Measurements from ENCODE around the gene KDM2A. TPM values are rescaled to one million over a fixed set of nuclear protein-coding genes. Genes with fewer than 3 reads are reported as not detected.

KDM2A gene
- total and polyA plus RNA-seq, 4 donors: 30.6 to 102 (median 63.2) TPM

- TF ChIP-seq CTCF (IDR thresholded peaks at IDR 0.05; ENCODE audit: control extremely low read depth, extremely low read depth): no peak
- no peaks in the 10 kb centered on the region for H3K27me3 ChIP-seq (ENCODE audit: control insufficient read depth in 3 of 3, insufficient read depth in 3 of 3, low read length in 2 of 3)
- DNase-seq (no peak), ATAC-seq (ENCODE audit: insufficient read depth, low FRiP score) (no peak)
- 95% methylated on average over 28 to 29 of the region's 29 CpGs for WGBS, 2 donors
- peaks cover 0 to 25% (median 7%) of the 10 kb centered on the region in 5 donors for H3K4me1 ChIP-seq (ENCODE audit: control insufficient read depth in 5 of 5, insufficient read depth in 5 of 5, low read length in 5 of 5)
- no peak overlapping the region for H3K4me3 ChIP-seq
- peaks cover 0 to 4% (median 0%) of the 10 kb centered on the region in 4 donors for H3K9me3 ChIP-seq (ENCODE audit: control insufficient read depth in 4 of 4, insufficient read depth in 3 of 4, low read length in 3 of 4)
- no peak overlapping the region for H3K27ac ChIP-seq (ENCODE audit: low read depth in 1 of 2, low read length in 1 of 2)
- no peak overlapping the region for H3K9ac ChIP-seq (ENCODE audit: insufficient read depth in 1 of 2, low read length in 2 of 2)
- peaks cover 0 to 43% (median 22%) of the 10 kb centered on the region in 4 donors for H3K36me3 ChIP-seq (ENCODE audit: control insufficient read depth in 4 of 4, insufficient read depth in 4 of 4, low read length in 4 of 4)
Measured at GRCh38 chr11:67299471-67300191, 180.6 kb downstream of the KDM2A start.

GRCh38 chr11:67300256-67300755 is 181.2 kb downstream of the KDM2A start:
- no peak for DNase-seq
- WGBS, 2 donors: 94 to 95% methylated on average over 13 of the region's 13 CpGs

GRCh38 chr11:67300756-67301312 is 181.8 kb downstream of the KDM2A start:
- Histone ChIP-seq H3K4me1 (ENCODE audit: control insufficient read depth in 5 of 5, insufficient read depth in 5 of 5, low read length in 5 of 5) (peaks cover 0 to 28% (median 7%) of the 10 kb centered on the region in 5 donors), H3K9ac (ENCODE audit: insufficient read depth in 1 of 2, low read length in 2 of 2) (no peak overlapping the region), H3K36me3 (ENCODE audit: control insufficient read depth in 4 of 4, insufficient read depth in 4 of 4, low read length in 4 of 4) (peaks cover 0 to 32% (median 18%) of the 10 kb centered on the region in 4 donors), H3K4me3 (no peak overlapping the region), H3K27ac (ENCODE audit: low read depth in 1 of 2, low read length in 1 of 2) (no peak overlapping the region), H3K9me3 (ENCODE audit: control insufficient read depth in 4 of 4, insufficient read depth in 3 of 4, low read length in 3 of 4) (no peaks in the 10 kb centered on the region), H3K27me3 (ENCODE audit: control insufficient read depth in 3 of 3, insufficient read depth in 3 of 3, low read length in 2 of 3) (no peaks in the 10 kb centered on the region)
- 92% methylated on average over 22 of the region's 22 CpGs for WGBS, 2 donors
- no peak for TF ChIP-seq CTCF (IDR thresholded peaks at IDR 0.05; ENCODE audit: control extremely low read depth, extremely low read depth)
- DNase-seq (no peak), ATAC-seq (ENCODE audit: insufficient read depth, low FRiP score) (no peak)

More at GRCh38 chr11:67300256-67300755, 181.2 kb downstream of the KDM2A start:
- no peak for TF ChIP-seq CTCF (IDR thresholded peaks at IDR 0.05; ENCODE audit: control extremely low read depth, extremely low read depth)
- no peak for ATAC-seq (ENCODE audit: insufficient read depth, low FRiP score)
- Histone ChIP-seq H3K27me3 (ENCODE audit: control insufficient read depth in 3 of 3, insufficient read depth in 3 of 3, low read length in 2 of 3) (no peaks in the 10 kb centered on the region), H3K27ac (ENCODE audit: low read depth in 1 of 2, low read length in 1 of 2) (no peak overlapping the region), H3K9ac (ENCODE audit: insufficient read depth in 1 of 2, low read length in 2 of 2) (no peak overlapping the region), H3K9me3 (ENCODE audit: control insufficient read depth in 4 of 4, insufficient read depth in 3 of 4, low read length in 3 of 4) (peaks cover 0 to 4% (median 0%) of the 10 kb centered on the region in 4 donors), H3K36me3 (ENCODE audit: control insufficient read depth in 4 of 4, insufficient read depth in 4 of 4, low read length in 4 of 4) (peaks cover 0 to 38% (median 21%) of the 10 kb centered on the region in 4 donors), H3K4me3 (no peak overlapping the region), H3K4me1 (ENCODE audit: control insufficient read depth in 5 of 5, insufficient read depth in 5 of 5, low read length in 5 of 5) (peaks cover 0 to 28% (median 7%) of the 10 kb centered on the region in 5 donors)
